ENCODE results near the gene HM13.
A peak's percentile ranks its signal among the peaks of the same experiment; 100 is the strongest.
"Not testable (repeated sequence)": the region's sequence is repeated elsewhere in the genome, so short reads cannot be mapped to it uniquely, and the experiment has no call there.

The HM13 gene

GRCh38 chr20:31568041-31568731 is 53.9 kb downstream of the HM13 start:
- DNase-seq, result peak; percentile 54

- peak; percentile 55 for DNase-seq
These were observed 54.5 kb downstream of the HM13 start for GRCh38 chr20:31568773-31569162.

- DNase-seq, result peak; percentile 78
These were observed 55.1 kb downstream of the HM13 start for GRCh38 chr20:31569163-31570020.

GRCh38 chr20:31570021-31570463 is 55.8 kb downstream of the HM13 start:
- DNase-seq, result no peak

- peak; percentile 56 for DNase-seq
These were observed 56.7 kb downstream of the HM13 start for GRCh38 chr20:31570735-31571617.

GRCh38 chr20:31572042-31572700 is 57.9 kb downstream of the HM13 start:
- DNase-seq, result no peak

GRCh38 chr20:31572701-31573554 is 58.7 kb downstream of the HM13 start:
- DNase-seq, result peak; percentile 100

- no peak for DNase-seq
These were observed 59.5 kb downstream of the HM13 start for GRCh38 chr20:31573555-31574321.

- DNase-seq, result not testable (repeated sequence)
These were observed 60.7 kb downstream of the HM13 start for GRCh38 chr20:31574986-31575385.

GRCh38 chr20:31576751-31577150 is 62.5 kb downstream of the HM13 start:
- DNase-seq, result no peak

GRCh38 chr20:31577194-31577593 is 63.0 kb downstream of the HM13 start:
- DNase-seq, result no peak

GRCh38 chr20:31578448-31579138 is 64.4 kb downstream of the HM13 start:
- no peak for DNase-seq

- no peak for DNase-seq
These were observed 65.0 kb downstream of the HM13 start for GRCh38 chr20:31579245-31579644.

GRCh38 chr20:31579941-31580651 is 65.9 kb downstream of the HM13 start:
- not testable (repeated sequence) for DNase-seq

GRCh38 chr20:31580706-31581105 is 66.5 kb downstream of the HM13 start:
- DNase-seq, result no peak

GRCh38 chr20:31581391-31581790 is 67.1 kb downstream of the HM13 start:
- DNase-seq, result no peak

- peak; percentile 86 for DNase-seq
These were observed 73.5 kb downstream of the HM13 start for GRCh38 chr20:31587545-31588389.

GRCh38 chr20:31590717-31591225 is 76.5 kb downstream of the HM13 start:
- no peak for DNase-seq
